WTC11 (cell line): ENCODE data around the gene TMEM11. TPM values are rescaled to one million over a fixed set of nuclear protein-coding genes. Genes with fewer than 3 reads are reported as not detected.

Experiments used
- ATAC-seq: fragments of 200-7000 bp; cut with Tn5 transposase; 2 replicates; pipeline ENCODE4 v1.10.0; 2021; ENCODE audit warnings: mild to moderate bottlenecking, moderate library complexity
- CTCF ChIA-PET: fragments of 300-600 bp; sonication (Branson Sonifier 250); formaldehyde crosslinking; loops from one replicate; lab custom pipeline; 2021; ENCODE audit warnings: antibody characterized with exemption; lab: Charles Lee
- POLR2A ChIA-PET: fragments of 350-600 bp; sonication (Branson Sonifier 250); formaldehyde crosslinking; loops from one replicate; lab custom pipeline; 2021; ENCODE audit warnings: antibody characterized with exemption; lab: Charles Lee
- DNase-seq: peaks from one replicate; pipeline ENCODE4 v3.0.0; 2021; ENCODE audit warnings: low spot score
- H3K27ac Mint-ChIP-seq: 2 replicates; pipeline ENCODE4 v1.8.0; 2021; ENCODE audit warnings: mixed read lengths
- H3K27me3 Mint-ChIP-seq: 2 replicates; pipeline ENCODE4 v1.8.0; 2021; ENCODE audit warnings: low read depth, mild to moderate bottlenecking, moderate library complexity, mixed read lengths
- H3K36me3 Mint-ChIP-seq: 2 replicates; pipeline ENCODE4 v1.8.0; 2021; ENCODE audit warnings: mixed read lengths
- H3K4me1 Mint-ChIP-seq: 2 replicates; pipeline ENCODE4 v1.8.0; 2022; ENCODE audit warnings: mixed read lengths
- H3K4me3 Mint-ChIP-seq: 2 replicates; pipeline ENCODE4 v1.8.0; 2021; ENCODE audit warnings: mild to moderate bottlenecking, moderate library complexity, mixed read lengths
- H3K9me3 Mint-ChIP-seq: 2 replicates; pipeline ENCODE4 v1.8.0; 2021; ENCODE audit warnings: mixed read lengths
- AFF4 ChIP-seq: sonication (generic); formaldehyde crosslinking; IDR thresholded peaks from 2 replicates; pipeline ENCODE4 v1.8.1; 2023; ENCODE audit warnings: mild to moderate bottlenecking, missing genetic modification reagents, borderline replicate concordance
- CBFB ChIP-seq: sonication (generic); formaldehyde crosslinking; IDR thresholded peaks from 2 replicates; pipeline ENCODE4 v1.8.1; 2022; ENCODE audit warnings: mild to moderate bottlenecking, low read depth, missing genetic modification reagents
- EMX1 ChIP-seq: fragments of 250-450 bp; sonication (Bioruptor Pico); IDR thresholded peaks from 2 replicates; pipeline ENCODE4 v1.8.0; 2021; ENCODE audit warnings: mild to moderate bottlenecking
- ERG ChIP-seq: fragments of 250-450 bp; sonication (Bioruptor Pico); IDR thresholded peaks from 2 replicates; pipeline ENCODE4 v1.8.0; 2021; ENCODE audit warnings: mild to moderate bottlenecking
- ESRRA ChIP-seq: sonication (generic); formaldehyde crosslinking; IDR thresholded peaks from 2 replicates; pipeline ENCODE4 v1.8.1; 2022; ENCODE audit warnings: mild to moderate bottlenecking, missing genetic modification reagents, borderline replicate concordance
- JAZF1 ChIP-seq: fragments of 250-450 bp; sonication (Bioruptor Pico); IDR thresholded peaks from 2 replicates; pipeline ENCODE4 v1.9.0; 2021; ENCODE audit warnings: moderate library complexity, mild to moderate bottlenecking, inconsistent platforms
- KAT7 ChIP-seq: sonication (generic); formaldehyde crosslinking; IDR thresholded peaks from 2 replicates; pipeline ENCODE4 v1.8.1; 2023; ENCODE audit warnings: missing genetic modification reagents, mild to moderate bottlenecking, borderline replicate concordance
- NFE2L1 ChIP-seq: sonication (generic); formaldehyde crosslinking; IDR thresholded peaks from 2 replicates; pipeline ENCODE4 v1.8.1; 2023; ENCODE audit warnings: missing genetic modification reagents
- NR1H2 ChIP-seq: sonication (generic); formaldehyde crosslinking; IDR thresholded peaks from 2 replicates; pipeline ENCODE4 v1.9.0; 2021; ENCODE audit warnings: mild to moderate bottlenecking, moderate library complexity, missing genetic modification reagents
- NR2C2 ChIP-seq: sonication (generic); formaldehyde crosslinking; IDR thresholded peaks from 2 replicates; pipeline ENCODE4 v1.8.0; 2022; ENCODE audit warnings: mild to moderate bottlenecking, missing genetic modification reagents
- OVOL2 ChIP-seq: fragments of 250-450 bp; sonication (Bioruptor Pico); IDR thresholded peaks from 2 replicates; pipeline ENCODE4 v1.9.0; 2021; ENCODE audit warnings: mild to moderate bottlenecking, borderline replicate concordance
- RORB ChIP-seq: fragments of 250-450 bp; sonication (Bioruptor Pico); IDR thresholded peaks from 2 replicates; pipeline ENCODE4 v1.9.0; 2021; ENCODE audit warnings: mild to moderate bottlenecking
- TEAD1 ChIP-seq: sonication (generic); formaldehyde crosslinking; IDR thresholded peaks from 2 replicates; pipeline ENCODE4 v1.8.0; 2022; ENCODE audit warnings: mild to moderate bottlenecking, missing genetic modification reagents
- ZNF219 ChIP-seq: sonication (generic); formaldehyde crosslinking; IDR thresholded peaks from 2 replicates; pipeline ENCODE4 v1.8.0; 2023; ENCODE audit warnings: missing genetic modification reagents, mild to moderate bottlenecking, borderline replicate concordance
- ZNF425 ChIP-seq: fragments of 250-450 bp; sonication (Bioruptor Pico); conservative IDR thresholded peaks from 2 replicates; pipeline ENCODE4 v1.9.0; 2021; ENCODE audit warnings: mild to moderate bottlenecking
- total RNA-seq: library from RNA; stranded (reverse); gene quantifications from 3 replicates; pipeline ENCODE4 v1.2.3, GENCODE V29; 2021
- TF ChIP-seq, protein P1 (sequence below): sonication (generic); formaldehyde crosslinking; IDR thresholded peaks from 2 replicates; pipeline ENCODE4 v1.8.0; 2023; ENCODE audit warnings: missing genetic modification reagents, mild to moderate bottlenecking, borderline replicate concordance
- TF ChIP-seq, protein P2 (sequence below): sonication (generic); formaldehyde crosslinking; IDR thresholded peaks from 2 replicates; pipeline ENCODE4 v1.8.1; 2022; ENCODE audit warnings: mild to moderate bottlenecking, moderate library complexity, missing genetic modification reagents
- TF ChIP-seq, protein P3 (sequence below): fragments of 250-450 bp; sonication (Bioruptor Pico); IDR thresholded peaks from 2 replicates; pipeline ENCODE4 v1.9.0; 2021; ENCODE audit warnings: mild to moderate bottlenecking
- TF ChIP-seq, protein P4 (sequence below): sonication (generic); formaldehyde crosslinking; IDR thresholded peaks from 2 replicates; pipeline ENCODE4 v1.8.0; 2023; ENCODE audit warnings: missing genetic modification reagents
- TF ChIP-seq, protein P5 (sequence below): fragments of 250-450 bp; sonication (Bioruptor Pico); IDR thresholded peaks from 2 replicates; pipeline ENCODE4 v2.1.2; 2022; ENCODE audit warnings: mild to moderate bottlenecking, moderate library complexity

TMEM11 gene
- total RNA-seq, 1 experiment from 2014 or later, result 37.0 TPM

GRCh38 chr17:21176773-21177395, 37.1 kb downstream of the TMEM11 start (continued):
- TF ChIP-seq, protein P1, sequence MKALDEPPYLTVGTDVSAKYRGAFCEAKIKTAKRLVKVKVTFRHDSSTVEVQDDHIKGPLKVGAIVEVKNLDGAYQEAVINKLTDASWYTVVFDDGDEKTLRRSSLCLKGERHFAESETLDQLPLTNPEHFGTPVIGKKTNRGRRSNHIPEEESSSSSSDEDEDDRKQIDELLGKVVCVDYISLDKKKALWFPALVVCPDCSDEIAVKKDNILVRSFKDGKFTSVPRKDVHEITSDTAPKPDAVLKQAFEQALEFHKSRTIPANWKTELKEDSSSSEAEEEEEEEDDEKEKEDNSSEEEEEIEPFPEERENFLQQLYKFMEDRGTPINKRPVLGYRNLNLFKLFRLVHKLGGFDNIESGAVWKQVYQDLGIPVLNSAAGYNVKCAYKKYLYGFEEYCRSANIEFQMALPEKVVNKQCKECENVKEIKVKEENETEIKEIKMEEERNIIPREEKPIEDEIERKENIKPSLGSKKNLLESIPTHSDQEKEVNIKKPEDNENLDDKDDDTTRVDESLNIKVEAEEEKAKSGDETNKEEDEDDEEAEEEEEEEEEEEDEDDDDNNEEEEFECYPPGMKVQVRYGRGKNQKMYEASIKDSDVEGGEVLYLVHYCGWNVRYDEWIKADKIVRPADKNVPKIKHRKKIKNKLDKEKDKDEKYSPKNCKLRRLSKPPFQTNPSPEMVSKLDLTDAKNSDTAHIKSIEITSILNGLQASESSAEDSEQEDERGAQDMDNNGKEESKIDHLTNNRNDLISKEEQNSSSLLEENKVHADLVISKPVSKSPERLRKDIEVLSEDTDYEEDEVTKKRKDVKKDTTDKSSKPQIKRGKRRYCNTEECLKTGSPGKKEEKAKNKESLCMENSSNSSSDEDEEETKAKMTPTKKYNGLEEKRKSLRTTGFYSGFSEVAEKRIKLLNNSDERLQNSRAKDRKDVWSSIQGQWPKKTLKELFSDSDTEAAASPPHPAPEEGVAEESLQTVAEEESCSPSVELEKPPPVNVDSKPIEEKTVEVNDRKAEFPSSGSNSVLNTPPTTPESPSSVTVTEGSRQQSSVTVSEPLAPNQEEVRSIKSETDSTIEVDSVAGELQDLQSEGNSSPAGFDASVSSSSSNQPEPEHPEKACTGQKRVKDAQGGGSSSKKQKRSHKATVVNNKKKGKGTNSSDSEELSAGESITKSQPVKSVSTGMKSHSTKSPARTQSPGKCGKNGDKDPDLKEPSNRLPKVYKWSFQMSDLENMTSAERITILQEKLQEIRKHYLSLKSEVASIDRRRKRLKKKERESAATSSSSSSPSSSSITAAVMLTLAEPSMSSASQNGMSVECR (CRISPR knock-in tag), result no peak
- TF ChIP-seq ERG (CRISPR knock-in tag), result no peak
- TF ChIP-seq EMX1 (CRISPR knock-in tag), result no peak
- TF ChIP-seq, protein P2, sequence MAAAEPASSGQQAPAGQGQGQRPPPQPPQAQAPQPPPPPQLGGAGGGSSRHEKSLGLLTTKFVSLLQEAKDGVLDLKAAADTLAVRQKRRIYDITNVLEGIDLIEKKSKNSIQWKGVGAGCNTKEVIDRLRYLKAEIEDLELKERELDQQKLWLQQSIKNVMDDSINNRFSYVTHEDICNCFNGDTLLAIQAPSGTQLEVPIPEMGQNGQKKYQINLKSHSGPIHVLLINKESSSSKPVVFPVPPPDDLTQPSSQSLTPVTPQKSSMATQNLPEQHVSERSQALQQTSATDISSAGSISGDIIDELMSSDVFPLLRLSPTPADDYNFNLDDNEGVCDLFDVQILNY (CRISPR knock-in tag), result no peak
- TF ChIP-seq, protein P3, sequence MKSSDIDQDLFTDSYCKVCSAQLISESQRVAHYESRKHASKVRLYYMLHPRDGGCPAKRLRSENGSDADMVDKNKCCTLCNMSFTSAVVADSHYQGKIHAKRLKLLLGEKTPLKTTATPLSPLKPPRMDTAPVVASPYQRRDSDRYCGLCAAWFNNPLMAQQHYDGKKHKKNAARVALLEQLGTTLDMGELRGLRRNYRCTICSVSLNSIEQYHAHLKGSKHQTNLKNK (CRISPR knock-in tag), result no peak

- Mint-ChIP-seq H3K4me1 (no peaks in the 10 kb centered on the region), H3K27me3 (no peaks in the 10 kb centered on the region; the same call in 1 of the 2 replicates), H3K36me3 (peaks cover 12% of the 10 kb centered on the region), H3K4me3 (no peak overlapping the region), H3K27ac (no peak overlapping the region), H3K9me3 (no peaks in the 10 kb centered on the region)
- ChIA-PET POLR2A (no interaction called here), CTCF (no interaction called here)
- DNase-seq (no peak), ATAC-seq (no peak)
- TF ChIP-seq RORB, result no peak
- no peak for TF ChIP-seq KAT7 (CRISPR knock-in tag)
- TF ChIP-seq NFE2L1 (CRISPR knock-in tag), result no peak
- TF ChIP-seq EMX1 (CRISPR knock-in tag), result no peak
- TF ChIP-seq, protein P4, sequence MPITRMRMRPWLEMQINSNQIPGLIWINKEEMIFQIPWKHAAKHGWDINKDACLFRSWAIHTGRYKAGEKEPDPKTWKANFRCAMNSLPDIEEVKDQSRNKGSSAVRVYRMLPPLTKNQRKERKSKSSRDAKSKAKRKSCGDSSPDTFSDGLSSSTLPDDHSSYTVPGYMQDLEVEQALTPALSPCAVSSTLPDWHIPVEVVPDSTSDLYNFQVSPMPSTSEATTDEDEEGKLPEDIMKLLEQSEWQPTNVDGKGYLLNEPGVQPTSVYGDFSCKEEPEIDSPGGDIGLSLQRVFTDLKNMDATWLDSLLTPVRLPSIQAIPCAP, result no peak
- no peak for TF ChIP-seq NR2C2 (CRISPR knock-in tag)
- TF ChIP-seq, protein P3 (CRISPR knock-in tag), result no peak
- no peak for TF ChIP-seq CBFB
- TF ChIP-seq OVOL2 (CRISPR knock-in tag), result no peak
- TF ChIP-seq AFF4 (CRISPR knock-in tag), result no peak
- TF ChIP-seq ESRRA (CRISPR knock-in tag), result no peak
- no peak for TF ChIP-seq ZNF425 (CRISPR knock-in tag)
- TF ChIP-seq, protein P5, sequence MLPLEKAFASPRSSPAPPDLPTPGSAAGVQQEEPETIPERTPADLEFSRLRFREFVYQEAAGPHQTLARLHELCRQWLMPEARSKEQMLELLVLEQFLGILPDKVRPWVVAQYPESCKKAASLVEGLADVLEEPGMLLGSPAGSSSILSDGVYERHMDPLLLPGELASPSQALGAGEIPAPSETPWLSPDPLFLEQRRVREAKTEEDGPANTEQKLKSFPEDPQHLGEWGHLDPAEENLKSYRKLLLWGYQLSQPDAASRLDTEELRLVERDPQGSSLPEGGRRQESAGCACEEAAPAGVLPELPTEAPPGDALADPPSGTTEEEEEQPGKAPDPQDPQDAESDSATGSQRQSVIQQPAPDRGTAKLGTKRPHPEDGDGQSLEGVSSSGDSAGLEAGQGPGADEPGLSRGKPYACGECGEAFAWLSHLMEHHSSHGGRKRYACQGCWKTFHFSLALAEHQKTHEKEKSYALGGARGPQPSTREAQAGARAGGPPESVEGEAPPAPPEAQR (CRISPR knock-in tag), result no peak
- no peak for TF ChIP-seq TEAD1
- TF ChIP-seq NR1H2 (CRISPR knock-in tag), result no peak
- TF ChIP-seq JAZF1 (CRISPR knock-in tag), result no peak
- no peak for TF ChIP-seq ZNF219 (CRISPR knock-in tag)
Measured at GRCh38 chr17:21174713-21175112, 39.2 kb downstream of the TMEM11 start.
